Activated CD4-positive, alpha-beta T cell treated with anti-CD3 and anti-CD28 coated beads, Interleukin-2, amount 10 ng/mL, durations not matched to agents 24 days and 14 days (primary cell): ENCODE measurements around the gene CAMTA2. TPM values are rescaled to one million over a fixed set of nuclear protein-coding genes. Genes with fewer than 3 reads are reported as not detected.
A peak's percentile ranks its signal among the peaks of the same experiment; 100 is the strongest.

Source experiments
- DNase-seq: peaks from one replicate; pipeline ENCODE4 v3.0.0; 2022
- H3K27ac Mint-ChIP-seq: one replicate; pipeline ENCODE4 v1.8.0; 2022; ENCODE audit warnings: mild to moderate bottlenecking, mixed read lengths
- H3K27me3 Mint-ChIP-seq: one replicate; pipeline ENCODE4 v1.8.0; 2022; ENCODE audit warnings: mixed read lengths
- H3K36me3 Mint-ChIP-seq: one replicate; pipeline ENCODE4 v1.8.0; 2022; ENCODE audit warnings: low read depth, mild to moderate bottlenecking, mixed read lengths
- H3K4me1 Mint-ChIP-seq: one replicate; pipeline ENCODE4 v1.8.0; 2021; ENCODE audit warnings: mixed read lengths
- H3K4me3 Mint-ChIP-seq: one replicate; pipeline ENCODE4 v1.8.0; 2022; ENCODE audit warnings: mild to moderate bottlenecking, moderate library complexity, mixed read lengths
- H3K9me3 Mint-ChIP-seq: one replicate; pipeline ENCODE4 v1.8.0; 2021; ENCODE audit warnings: mixed read lengths
- intact Hi-C: fragments of 100-400 bp; cut with micrococcal nuclease; formaldehyde crosslinking; loops from one replicate; pipeline ENCODE4 v1.15.1; 2023
- total RNA-seq: library from RNA; stranded (reverse); gene quantifications from 2 replicates; pipeline ENCODE4 v1.2.3, GENCODE V29; 2022

CAMTA2 gene
- total RNA-seq, 1 donor from 2014 or later = 89.7 TPM

- H3K9me3 Mint-ChIP-seq = no peaks in the 10 kb centered on the region
- peaks cover 9% of the 10 kb centered on the region for H3K4me1 Mint-ChIP-seq
- no peak overlapping the region for H3K4me3 Mint-ChIP-seq
- H3K27me3 Mint-ChIP-seq = no peaks in the 10 kb centered on the region
- no peak for DNase-seq
- no peak overlapping the region for H3K27ac Mint-ChIP-seq
- H3K36me3 Mint-ChIP-seq = peaks cover 37% of the 10 kb centered on the region
- intact Hi-C loops = no loop called here
Observed at GRCh38 chr17:5020502-5021023, 33.1 kb upstream of the CAMTA2 start.

- Mint-ChIP-seq H3K4me3 (no peak overlapping the region), H3K27me3 (no peaks in the 10 kb centered on the region), H3K27ac (peak overlapping the region; percentile 61), H3K4me1 (peaks cover 9% of the 10 kb centered on the region), H3K36me3 (peaks cover 39% of the 10 kb centered on the region), H3K9me3 (no peaks in the 10 kb centered on the region)
- DNase-seq = peak; percentile 73
- intact Hi-C loops = loop anchor here (2.0 to 5.0 kb wide), 2 partner anchors 43 to 75 kb away; no protein-coding TSS in a partner anchor
Observed at GRCh38 chr17:5019475-5019956, 32.0 kb upstream of the CAMTA2 start.

GRCh38 chr17:5014357-5014756 lies 26.9 kb upstream of the CAMTA2 start:
- Mint-ChIP-seq H3K36me3 (peaks cover 41% of the 10 kb centered on the region), H3K27ac (no peak overlapping the region), H3K27me3 (no peaks in the 10 kb centered on the region), H3K4me1 (peaks cover 18% of the 10 kb centered on the region), H3K4me3 (no peak overlapping the region), H3K9me3 (no peaks in the 10 kb centered on the region)
- intact Hi-C loops = no loop called here
- DNase-seq = no peak

- no peak for DNase-seq
- no peaks in the 10 kb centered on the region for H3K9me3 Mint-ChIP-seq
- H3K4me1 Mint-ChIP-seq = peaks cover 13% of the 10 kb centered on the region
- no peaks in the 10 kb centered on the region for H3K27me3 Mint-ChIP-seq
- intact Hi-C loops = no loop called here
- peak overlapping the region; percentile 48 for H3K27ac Mint-ChIP-seq
- no peak overlapping the region for H3K4me3 Mint-ChIP-seq
- H3K36me3 Mint-ChIP-seq = peaks cover 53% of the 10 kb centered on the region
Observed at GRCh38 chr17:5011928-5012327, 24.5 kb upstream of the CAMTA2 start.

- no peak overlapping the region for H3K4me3 Mint-ChIP-seq
Observed at GRCh38 chr17:5003214-5003867, 15.9 kb upstream of the CAMTA2 start.

GRCh38 chr17:5002121-5002788 lies 14.8 kb upstream of the CAMTA2 start:
- Mint-ChIP-seq H3K4me1 (peaks cover 16% of the 10 kb centered on the region), H3K9me3 (no peaks in the 10 kb centered on the region), H3K27ac (no peak overlapping the region), H3K27me3 (no peaks in the 10 kb centered on the region), H3K36me3 (peaks cover 61% of the 10 kb centered on the region), H3K4me3 (no peak overlapping the region)
- intact Hi-C loops = no loop called here
- DNase-seq = no peak

More at GRCh38 chr17:5003214-5003867, 15.9 kb upstream of the CAMTA2 start:
- no peak for DNase-seq
- Mint-ChIP-seq H3K9me3 (no peaks in the 10 kb centered on the region), H3K36me3 (peaks cover 70% of the 10 kb centered on the region), H3K27me3 (no peaks in the 10 kb centered on the region), H3K4me1 (peaks cover 16% of the 10 kb centered on the region), H3K27ac (no peak overlapping the region)
- intact Hi-C loops = no loop called here

- peaks cover 49% of the 10 kb centered on the region for H3K36me3 Mint-ChIP-seq
- H3K4me1 Mint-ChIP-seq = peaks cover 20% of the 10 kb centered on the region
- H3K9me3 Mint-ChIP-seq = no peaks in the 10 kb centered on the region
- peaks cover 3% of the 10 kb centered on the region for H3K27me3 Mint-ChIP-seq
- no peak for DNase-seq
- no peak overlapping the region for H3K27ac Mint-ChIP-seq
- H3K4me3 Mint-ChIP-seq = peak overlapping the region; percentile 89
- intact Hi-C loops = no loop called here
Observed at GRCh38 chr17:5000237-5000639, 12.8 kb upstream of the CAMTA2 start.

GRCh38 chr17:4999430-5000093 lies 12.1 kb upstream of the CAMTA2 start:
- Mint-ChIP-seq H3K4me1 (peaks cover 23% of the 10 kb centered on the region), H3K27me3 (peaks cover 6% of the 10 kb centered on the region), H3K9me3 (no peaks in the 10 kb centered on the region), H3K4me3 (peak overlapping the region; percentile 89), H3K27ac (peak overlapping the region; percentile 82), H3K36me3 (peaks cover 42% of the 10 kb centered on the region)
- intact Hi-C loops = no loop called here
- DNase-seq = no peak

GRCh38 chr17:4998732-4999429 lies 11.4 kb upstream of the CAMTA2 start:
- Mint-ChIP-seq H3K9me3 (no peaks in the 10 kb centered on the region), H3K4me3 (peak overlapping the region; percentile 89), H3K4me1 (peaks cover 23% of the 10 kb centered on the region), H3K27ac (peak overlapping the region; percentile 82), H3K36me3 (peaks cover 35% of the 10 kb centered on the region), H3K27me3 (peaks cover 6% of the 10 kb centered on the region)
- DNase-seq = peak; percentile 66
- intact Hi-C loops = no loop called here

- Mint-ChIP-seq H3K36me3 (peaks cover 28% of the 10 kb centered on the region), H3K9me3 (no peaks in the 10 kb centered on the region), H3K4me3 (peak overlapping the region; percentile 89), H3K4me1 (peaks cover 23% of the 10 kb centered on the region), H3K27ac (peak overlapping the region; percentile 82), H3K27me3 (peaks cover 6% of the 10 kb centered on the region)
- intact Hi-C loops = no loop called here
- DNase-seq = peak; percentile 67
Observed at GRCh38 chr17:4998027-4998731, 10.7 kb upstream of the CAMTA2 start.

- Mint-ChIP-seq H3K9me3 (no peaks in the 10 kb centered on the region), H3K27ac (peak within 1 kb of the TSS; percentile 82), H3K36me3 (peaks cover 22% of the 10 kb centered on the region), H3K4me1 (peaks cover 23% of the 10 kb centered on the region), H3K4me3 (peak within 1 kb of the TSS; percentile 89), H3K27me3 (peaks cover 6% of the 10 kb centered on the region)
- intact Hi-C loops = loop anchor here (1.0 to 2.0 kb wide), 3 partner anchors 10 to 49 kb away; partner anchors contain the start of genes CAMTA2, PFN1 and SPAG7
- DNase-seq = peak; percentile 98
Observed at GRCh38 chr17:4997302-4998026, 10.0 kb upstream of the CAMTA2 start, which contains the start of the genes INCA1 and KIF1C. Gene INCA1, minus strand, starts transcription at chr17:4997522. Its CDS starts 3,085 bp downstream, at chr17:4994437. Gene KIF1C, plus strand, starts transcription at chr17:4997950. Its CDS starts 2,297 bp downstream, at chr17:5000247.

GRCh38 chr17:4994081-4994595 lies 6.7 kb upstream of the CAMTA2 start:
- Mint-ChIP-seq H3K4me1 (peaks cover 25% of the 10 kb centered on the region), H3K36me3 (peaks cover 15% of the 10 kb centered on the region), H3K27me3 (peaks cover 6% of the 10 kb centered on the region), H3K4me3 (no peak overlapping the region), H3K9me3 (no peaks in the 10 kb centered on the region), H3K27ac (no peak overlapping the region)
- intact Hi-C loops = no loop called here
- no peak for DNase-seq
